ENCODE data around the gene RAD51B. TPM values are rescaled to one million over a fixed set of nuclear protein-coding genes. Genes with fewer than 3 reads are reported as not detected.
A peak's percentile ranks its signal among the peaks of the same experiment; 100 is the strongest.
"Not testable (repeated sequence)": the region's sequence is repeated elsewhere in the genome, so short reads cannot be mapped to it uniquely, and the experiment has no call there.

Gene RAD51B
- total RNA-seq, 1 donor from 2014 or later: 38.6 TPM

GRCh38 chr14:68762953-68763764 is 943.6 kb downstream of the RAD51B start:
- Histone ChIP-seq H3K4me3 (ENCODE audit: low read length in 3 of 3) (no peak overlapping the region), H3K9me3 (ENCODE audit: control insufficient read depth in 3 of 3, low read length in 3 of 3) (no peaks in the 10 kb centered on the region), H3K27ac (ENCODE audit: low read depth, low read length) (peak overlapping the region; percentile 64), H3K27me3 (ENCODE audit: control insufficient read depth in 3 of 3, insufficient read depth in 3 of 3, low read length in 3 of 3) (no peaks in the 10 kb centered on the region), H3K36me3 (ENCODE audit: control insufficient read depth in 3 of 3, insufficient read depth in 3 of 3, low read length in 3 of 3) (no peaks in the 10 kb centered on the region), H3K4me1 (ENCODE audit: control insufficient read depth in 3 of 3, insufficient read depth in 3 of 3, low read length in 3 of 3) (peaks cover 9 to 16% (median 14%) of the 10 kb centered on the region in 3 donors), H3K9ac (ENCODE audit: low read depth in 1 of 3, low read length in 3 of 3) (no peak overlapping the region)

GRCh38 chr14:68763843-68764242 is 944.3 kb downstream of the RAD51B start:
- not testable (repeated sequence) for H3K9ac ChIP-seq (ENCODE audit: low read depth in 1 of 3, low read length in 3 of 3); H3K4me3 ChIP-seq (ENCODE audit: low read length in 3 of 3); H3K27me3 ChIP-seq (ENCODE audit: control insufficient read depth in 3 of 3, insufficient read depth in 3 of 3, low read length in 3 of 3); H3K9me3 ChIP-seq (ENCODE audit: control insufficient read depth in 3 of 3, low read length in 3 of 3); H3K36me3 ChIP-seq (ENCODE audit: control insufficient read depth in 3 of 3, insufficient read depth in 3 of 3, low read length in 3 of 3)
- Histone ChIP-seq H3K27ac (ENCODE audit: low read depth, low read length) (peak overlapping the region; percentile 64), H3K4me1 (ENCODE audit: control insufficient read depth in 3 of 3, insufficient read depth in 3 of 3, low read length in 3 of 3) (peaks cover 4 to 11% (median 11%) of the 10 kb centered on the region in 3 donors)

GRCh38 chr14:68766299-68767247 is 947.0 kb downstream of the RAD51B start:
- Histone ChIP-seq H3K9ac (ENCODE audit: low read depth in 1 of 3, low read length in 3 of 3) (no peak overlapping the region), H3K27me3 (ENCODE audit: control insufficient read depth in 3 of 3, insufficient read depth in 3 of 3, low read length in 3 of 3) (no peaks in the 10 kb centered on the region), H3K4me3 (ENCODE audit: low read length in 3 of 3) (no peak overlapping the region), H3K9me3 (ENCODE audit: control insufficient read depth in 3 of 3, low read length in 3 of 3) (no peaks in the 10 kb centered on the region), H3K27ac (ENCODE audit: low read depth, low read length) (no peak overlapping the region), H3K36me3 (ENCODE audit: control insufficient read depth in 3 of 3, insufficient read depth in 3 of 3, low read length in 3 of 3) (no peaks in the 10 kb centered on the region), H3K4me1 (ENCODE audit: control insufficient read depth in 3 of 3, insufficient read depth in 3 of 3, low read length in 3 of 3) (peaks cover 9 to 11% (median 11%) of the 10 kb centered on the region in 3 donors)

- no peak overlapping the region for H3K27ac ChIP-seq (ENCODE audit: low read depth, low read length)
- H3K4me3 ChIP-seq (ENCODE audit: low read length in 3 of 3): no peak overlapping the region
- peaks cover 9 to 10% (median 9%) of the 10 kb centered on the region in 3 donors for H3K4me1 ChIP-seq (ENCODE audit: control insufficient read depth in 3 of 3, insufficient read depth in 3 of 3, low read length in 3 of 3)
- H3K27me3 ChIP-seq (ENCODE audit: control insufficient read depth in 3 of 3, insufficient read depth in 3 of 3, low read length in 3 of 3): no peaks in the 10 kb centered on the region
- no peak overlapping the region for H3K9ac ChIP-seq (ENCODE audit: low read depth in 1 of 3, low read length in 3 of 3)
- H3K9me3 ChIP-seq (ENCODE audit: control insufficient read depth in 3 of 3, low read length in 3 of 3): no peaks in the 10 kb centered on the region
- no peaks in the 10 kb centered on the region for H3K36me3 ChIP-seq (ENCODE audit: control insufficient read depth in 3 of 3, insufficient read depth in 3 of 3, low read length in 3 of 3)
These were observed 947.7 kb downstream of the RAD51B start for GRCh38 chr14:68767248-68767645.

DNA sequence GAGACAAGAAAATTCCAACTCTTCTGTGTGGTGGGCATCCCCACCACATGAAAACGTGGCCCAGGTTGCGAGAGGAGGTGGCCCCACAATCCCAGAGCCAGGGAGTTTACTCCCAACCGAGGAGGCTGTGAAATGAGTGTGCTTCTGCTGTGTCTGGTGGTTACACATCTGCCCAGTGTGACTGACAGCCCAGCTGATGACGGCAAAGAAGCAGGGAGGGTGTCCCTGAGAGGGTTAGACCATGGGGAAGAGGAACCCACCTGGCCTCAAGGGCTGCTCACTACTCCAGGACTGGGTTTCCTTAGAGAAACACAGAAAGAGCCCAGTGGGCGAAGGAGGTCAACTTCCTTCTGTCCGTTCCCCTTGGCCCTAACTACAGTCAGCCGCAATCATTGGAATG is 948.7 kb downstream of the RAD51B start:
- Histone ChIP-seq H3K9ac (ENCODE audit: low read depth in 1 of 3, low read length in 3 of 3) (no peak overlapping the region), H3K9me3 (ENCODE audit: control insufficient read depth in 3 of 3, low read length in 3 of 3) (no peaks in the 10 kb centered on the region), H3K4me3 (ENCODE audit: low read length in 3 of 3) (no peak overlapping the region), H3K27me3 (ENCODE audit: control insufficient read depth in 3 of 3, insufficient read depth in 3 of 3, low read length in 3 of 3) (no peaks in the 10 kb centered on the region), H3K36me3 (ENCODE audit: control insufficient read depth in 3 of 3, insufficient read depth in 3 of 3, low read length in 3 of 3) (no peaks in the 10 kb centered on the region), H3K27ac (ENCODE audit: low read depth, low read length) (no peak overlapping the region), H3K4me1 (ENCODE audit: control insufficient read depth in 3 of 3, insufficient read depth in 3 of 3, low read length in 3 of 3) (peaks cover 2 to 6% (median 2%) of the 10 kb centered on the region in 3 donors)

DNA sequence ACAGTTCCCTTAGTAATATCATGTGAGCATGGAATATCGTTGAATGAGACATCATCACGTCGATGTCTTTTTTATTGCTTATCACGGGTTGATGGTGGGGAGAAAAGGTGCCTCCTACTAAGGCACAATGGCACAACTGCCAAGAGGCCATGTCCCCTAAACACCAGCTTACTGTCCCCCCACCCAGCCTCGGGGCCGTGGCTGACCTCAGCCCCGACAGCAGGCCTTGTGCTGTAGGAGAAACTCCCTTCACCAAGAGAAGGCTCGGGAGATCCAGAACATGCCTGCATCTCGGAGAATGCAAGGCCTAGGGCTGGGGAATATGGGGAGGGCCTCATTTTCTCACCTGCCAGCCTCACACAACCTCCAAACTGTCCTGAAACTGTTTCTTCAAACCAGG is 950.5 kb downstream of the RAD51B start:
- no peak overlapping the region for H3K9ac ChIP-seq (ENCODE audit: low read depth in 1 of 3, low read length in 3 of 3)
- H3K4me3 ChIP-seq (ENCODE audit: low read length in 3 of 3): no peak overlapping the region
- H3K27ac ChIP-seq (ENCODE audit: low read depth, low read length): no peak overlapping the region
- peaks cover 5 to 6% (median 6%) of the 10 kb centered on the region in 3 donors for H3K4me1 ChIP-seq (ENCODE audit: control insufficient read depth in 3 of 3, insufficient read depth in 3 of 3, low read length in 3 of 3)
- no peaks in the 10 kb centered on the region for H3K27me3 ChIP-seq (ENCODE audit: control insufficient read depth in 3 of 3, insufficient read depth in 3 of 3, low read length in 3 of 3)
- no peaks in the 10 kb centered on the region for H3K9me3 ChIP-seq (ENCODE audit: control insufficient read depth in 3 of 3, low read length in 3 of 3)
- no peaks in the 10 kb centered on the region for H3K36me3 ChIP-seq (ENCODE audit: control insufficient read depth in 3 of 3, insufficient read depth in 3 of 3, low read length in 3 of 3)

DNA sequence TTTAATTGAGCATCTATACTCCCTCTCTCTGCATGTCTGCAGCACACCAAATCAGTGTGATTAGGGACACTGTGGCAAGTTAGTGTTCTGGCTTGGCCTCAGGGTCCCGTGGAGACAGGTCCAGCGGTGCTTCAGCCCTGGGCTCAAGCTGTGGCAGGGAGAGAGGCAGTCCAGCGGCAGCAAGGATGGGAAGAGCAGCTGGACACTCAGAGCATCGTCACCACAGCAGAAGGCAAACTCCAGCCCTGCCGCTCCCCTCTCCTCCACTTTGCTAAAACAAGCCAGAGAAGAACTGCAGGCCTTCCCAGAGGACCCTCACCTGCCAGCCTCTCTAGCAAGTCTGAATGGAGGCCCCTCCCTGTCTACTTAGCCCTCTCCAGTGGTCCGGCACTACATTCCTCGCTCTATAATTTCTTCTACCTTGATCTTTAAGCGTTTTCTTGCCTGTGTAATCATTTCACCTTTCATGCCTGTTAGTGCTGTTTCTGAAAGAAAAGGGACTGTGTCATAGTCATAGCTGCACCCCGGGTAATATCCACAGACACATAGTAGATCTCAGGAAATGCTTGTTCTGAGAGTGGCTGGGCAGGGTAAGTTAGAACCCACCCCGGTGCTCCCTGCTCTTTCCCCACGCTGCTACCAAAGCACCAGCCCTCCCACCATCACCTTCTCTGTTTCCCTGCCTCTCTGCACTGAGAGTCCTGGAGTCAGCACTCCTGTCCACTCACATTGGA is 951.1 kb downstream of the RAD51B start:
- H3K9me3 ChIP-seq (ENCODE audit: control insufficient read depth in 3 of 3, low read length in 3 of 3): peaks cover 0 to 3% (median 0%) of the 10 kb centered on the region in 3 donors
- H3K36me3 ChIP-seq (ENCODE audit: control insufficient read depth in 3 of 3, insufficient read depth in 3 of 3, low read length in 3 of 3): no peaks in the 10 kb centered on the region
- no peaks in the 10 kb centered on the region for H3K27me3 ChIP-seq (ENCODE audit: control insufficient read depth in 3 of 3, insufficient read depth in 3 of 3, low read length in 3 of 3)
- peaks cover 6% of the 10 kb centered on the region in 3 donors for H3K4me1 ChIP-seq (ENCODE audit: control insufficient read depth in 3 of 3, insufficient read depth in 3 of 3, low read length in 3 of 3)
- no peak overlapping the region for H3K9ac ChIP-seq (ENCODE audit: low read depth in 1 of 3, low read length in 3 of 3)
- H3K27ac ChIP-seq (ENCODE audit: low read depth, low read length): no peak overlapping the region
- H3K4me3 ChIP-seq (ENCODE audit: low read length in 3 of 3): no peak overlapping the region

DNA sequence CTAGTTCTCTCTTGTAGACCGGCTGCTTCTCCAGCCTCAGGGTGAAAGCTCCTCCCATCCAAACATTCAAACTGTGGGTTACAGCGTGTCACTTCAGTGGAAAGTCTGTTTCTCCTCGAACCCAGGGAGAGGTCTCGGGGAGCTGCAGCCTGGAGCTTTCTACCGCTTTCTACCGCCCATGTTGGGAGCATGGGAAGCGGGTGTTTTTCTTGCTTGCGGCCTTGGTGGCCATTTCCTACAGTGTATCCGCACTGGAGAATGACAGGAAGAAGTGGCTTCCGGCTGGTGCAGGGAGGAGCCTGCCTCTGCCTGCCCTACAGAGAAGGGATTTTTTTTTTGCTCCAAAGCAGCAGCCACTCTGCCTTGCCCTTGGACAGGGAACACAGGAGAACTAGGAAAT is 952.1 kb downstream of the RAD51B start:
- Histone ChIP-seq H3K9ac (ENCODE audit: low read depth in 1 of 3, low read length in 3 of 3) (no peak overlapping the region), H3K9me3 (ENCODE audit: control insufficient read depth in 3 of 3, low read length in 3 of 3) (peaks cover 0 to 3% (median 0%) of the 10 kb centered on the region in 3 donors), H3K4me1 (ENCODE audit: control insufficient read depth in 3 of 3, insufficient read depth in 3 of 3, low read length in 3 of 3) (peaks cover 6% of the 10 kb centered on the region in 3 donors), H3K36me3 (ENCODE audit: control insufficient read depth in 3 of 3, insufficient read depth in 3 of 3, low read length in 3 of 3) (no peaks in the 10 kb centered on the region), H3K4me3 (ENCODE audit: low read length in 3 of 3) (no peak overlapping the region), H3K27ac (ENCODE audit: low read depth, low read length) (peak overlapping the region; percentile 31), H3K27me3 (ENCODE audit: control insufficient read depth in 3 of 3, insufficient read depth in 3 of 3, low read length in 3 of 3) (no peaks in the 10 kb centered on the region)

DNA sequence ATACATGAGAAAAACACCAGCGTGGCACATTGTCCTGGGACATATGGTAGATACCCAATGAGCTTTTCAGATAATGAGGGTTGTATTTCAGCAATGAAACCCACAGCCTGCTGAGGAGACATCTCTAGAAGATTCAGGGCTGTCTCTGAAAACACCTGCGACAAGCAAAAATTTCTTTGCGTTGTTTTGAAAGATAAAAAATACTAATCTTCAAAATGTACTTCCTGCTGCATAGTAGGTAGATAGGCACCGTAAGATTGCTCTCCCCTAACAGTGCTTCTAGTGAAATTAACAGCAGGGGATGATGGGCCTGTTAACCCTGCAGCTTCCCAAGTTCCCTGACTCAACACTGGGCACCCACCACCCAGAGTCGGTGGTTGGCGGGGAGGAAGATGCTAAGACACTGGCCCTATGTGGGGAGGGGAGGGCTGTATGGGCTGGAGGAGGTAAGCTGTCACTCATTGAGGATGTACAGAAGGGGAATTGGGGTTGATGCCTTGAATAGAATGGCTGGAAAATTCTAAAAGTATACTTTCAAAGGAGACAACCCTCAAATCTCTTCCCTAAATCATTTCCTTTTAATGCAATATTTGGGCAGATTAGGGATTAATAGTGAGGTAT is 953.3 kb downstream of the RAD51B start:
- Histone ChIP-seq H3K36me3 (ENCODE audit: control insufficient read depth in 3 of 3, insufficient read depth in 3 of 3, low read length in 3 of 3) (no peaks in the 10 kb centered on the region), H3K27ac (ENCODE audit: low read depth, low read length) (no peak overlapping the region), H3K4me3 (ENCODE audit: low read length in 3 of 3) (no peak overlapping the region), H3K27me3 (ENCODE audit: control insufficient read depth in 3 of 3, insufficient read depth in 3 of 3, low read length in 3 of 3) (no peaks in the 10 kb centered on the region), H3K9ac (ENCODE audit: low read depth in 1 of 3, low read length in 3 of 3) (no peak overlapping the region), H3K4me1 (ENCODE audit: control insufficient read depth in 3 of 3, insufficient read depth in 3 of 3, low read length in 3 of 3) (peaks cover 6% of the 10 kb centered on the region in 3 donors), H3K9me3 (ENCODE audit: control insufficient read depth in 3 of 3, low read length in 3 of 3) (peaks cover 0 to 3% (median 0%) of the 10 kb centered on the region in 3 donors)
